ENCODE measurements around the gene EFR3B. TPM values are rescaled to one million over a fixed set of nuclear protein-coding genes. Genes with fewer than 3 reads are reported as not detected.

EFR3B gene
- total RNA-seq, 1 donor from 2014 or later = 17.2 TPM

GRCh38 chr2:25131253-25131566 is 89.3 kb downstream of the EFR3B start:
- Mint-ChIP-seq H3K27ac (no peak overlapping the region), H3K36me3 (peaks cover 21% of the 10 kb centered on the region), H3K27me3 (ENCODE audit: insufficient read depth, low read depth) (peaks cover 6% of the 10 kb centered on the region), H3K9me3 (no peaks in the 10 kb centered on the region), H3K4me1 (peaks cover 8% of the 10 kb centered on the region), H3K4me3 (no peak overlapping the region)
- Histone ChIP-seq H3K27ac (no peak overlapping the region), H3K36me3 (no peaks in the 10 kb centered on the region), H2AFZ (replicated peaks) (no peak overlapping the region), H3K27me3 (peaks cover 8% of the 10 kb centered on the region), H3K4me1 (peaks cover 22% of the 10 kb centered on the region), H3K4me2 (peak overlapping the region; percentile 80), H4K20me1 (ENCODE audit: low read depth) (peaks cover 4% of the 10 kb centered on the region), H3K79me2 (ENCODE audit: low read depth) (no peaks in the 10 kb centered on the region), H3K9me3 (ENCODE audit: low read depth) (no peaks in the 10 kb centered on the region), H3K9ac (no peak overlapping the region), H3K4me3 (peak overlapping the region; percentile 22), H3F3A (ENCODE audit: low read depth) (peaks cover 32% of the 10 kb centered on the region)
- TF ChIP-seq EZH2 (IDR thresholded peaks at IDR 0.05) = no peak
- no peak for TF ChIP-seq CTCF (IDR thresholded peaks at IDR 0.05)
- no peak for TF ChIP-seq EZH2phosphoT487 (IDR thresholded peaks at IDR 0.05)
- DNase-seq (ENCODE audit: low spot score) = no peak

GRCh38 chr2:25131567-25132298 is 89.9 kb downstream of the EFR3B start:
- peak overlapping the region; percentile 22 for H3K4me3 ChIP-seq
- H3K27ac Mint-ChIP-seq = peak overlapping the region; percentile 50

GRCh38 chr2:25132299-25132635 is 90.4 kb downstream of the EFR3B start:
- Histone ChIP-seq H3K79me2 (ENCODE audit: low read depth) (no peaks in the 10 kb centered on the region), H3K4me2 (peak overlapping the region; percentile 80), H3K9me3 (ENCODE audit: low read depth) (no peaks in the 10 kb centered on the region), H3K36me3 (no peaks in the 10 kb centered on the region), H3F3A (ENCODE audit: low read depth) (peaks cover 32% of the 10 kb centered on the region), H3K4me1 (peaks cover 22% of the 10 kb centered on the region), H4K20me1 (ENCODE audit: low read depth) (peaks cover 4% of the 10 kb centered on the region), H3K27me3 (peaks cover 8% of the 10 kb centered on the region), H3K4me3 (peak overlapping the region; percentile 22), H3K9ac (no peak overlapping the region), H2AFZ (replicated peaks) (no peak overlapping the region), H3K27ac (peak overlapping the region; percentile 86)
- Mint-ChIP-seq H3K27me3 (ENCODE audit: insufficient read depth, low read depth) (peaks cover 6% of the 10 kb centered on the region), H3K9me3 (no peaks in the 10 kb centered on the region), H3K27ac (peak overlapping the region; percentile 50), H3K4me1 (peaks cover 8% of the 10 kb centered on the region), H3K36me3 (peaks cover 26% of the 10 kb centered on the region), H3K4me3 (no peak overlapping the region)
- no peak for TF ChIP-seq EZH2phosphoT487 (IDR thresholded peaks at IDR 0.05)
- no peak for TF ChIP-seq EZH2 (IDR thresholded peaks at IDR 0.05)
- no peak for TF ChIP-seq CTCF (IDR thresholded peaks at IDR 0.05)
- peak; percentile 82 for DNase-seq (ENCODE audit: low spot score)

More at GRCh38 chr2:25131567-25132298, 89.9 kb downstream of the EFR3B start:
- Histone ChIP-seq H4K20me1 (ENCODE audit: low read depth) (peaks cover 4% of the 10 kb centered on the region), H3K27me3 (peaks cover 8% of the 10 kb centered on the region), H3K9ac (no peak overlapping the region), H3K4me2 (peak overlapping the region; percentile 80), H3K27ac (peak overlapping the region; percentile 86), H3K79me2 (ENCODE audit: low read depth) (no peaks in the 10 kb centered on the region), H3K9me3 (ENCODE audit: low read depth) (no peaks in the 10 kb centered on the region), H2AFZ (replicated peaks) (no peak overlapping the region), H3F3A (ENCODE audit: low read depth) (peaks cover 32% of the 10 kb centered on the region), H3K4me1 (peaks cover 22% of the 10 kb centered on the region), H3K36me3 (no peaks in the 10 kb centered on the region)
- TF ChIP-seq CTCF (IDR thresholded peaks at IDR 0.05) (no peak), EZH2 (IDR thresholded peaks at IDR 0.05) (no peak), EZH2phosphoT487 (IDR thresholded peaks at IDR 0.05) (no peak)
- Mint-ChIP-seq H3K4me1 (peaks cover 8% of the 10 kb centered on the region), H3K36me3 (peaks cover 23% of the 10 kb centered on the region), H3K4me3 (peak overlapping the region; percentile 48), H3K27me3 (ENCODE audit: insufficient read depth, low read depth) (peaks cover 6% of the 10 kb centered on the region), H3K9me3 (no peaks in the 10 kb centered on the region)
- peak; percentile 50 for DNase-seq (ENCODE audit: low spot score)

All from neural progenitor cell (in vitro differentiated cells).